K562 (cell line): Measurements from ENCODE around the gene KLHL22. TPM values are rescaled to one million over a fixed set of nuclear protein-coding genes. Genes with fewer than 3 reads are reported as not detected.

Experiments used
- ATAC-seq: fragments of 200-7000 bp; cut with Tn5 transposase; 3 replicates; pipeline ENCODE4 v1.9.1; 2020; ENCODE audit warnings: moderate library complexity
- BruUV-seq: library from RNA; stranded (reverse); fragments of 400-500 nt; replicated peaks from 2 replicates; lab custom pipeline; 2021; lab: Mats Ljungman, UMichigan
- CTCF ChIA-PET: fragments of 300-600 bp; formaldehyde crosslinking; extraction: SDS; loops from one replicate; lab custom pipeline; 2021; ENCODE audit warnings: low intra/inter-chr PET ratio; lab: Yijun Ruan, JAX
- POLR2A ChIA-PET: fragments of 300-600, 350-650 bp; sonication (Branson Sonifier 250); formaldehyde crosslinking; extraction: SDS; loops from one replicate; lab custom pipeline; 2021; ENCODE audit warnings: antibody characterized with exemption, inconsistent platforms; lab: Yijun Ruan, JAX
- DNase-seq, 4 experiments: peaks; one replicate each; pipeline versions ENCODE4 v3.0.0 to v3.0.0-alpha.2; 2011 to 2018; ENCODE audit warnings: low spot score in 3 of 4, mixed read lengths in 3 of 4; ENCODE audit errors: extremely low read depth in 1 of 4
- FAIRE-seq: peaks from 2 replicates; lab custom pipeline; 2011; peaks lifted over from hg19 to GRCh38; lab: Jason Lieb, UNC
- H2AFZ ChIP-seq: 2 replicates; pipeline ENCODE4 v1.6.0; 2011; ENCODE audit warnings: low read depth, low read length, control low read depth, inconsistent platforms
- H3K27ac ChIP-seq: fragments of 200-600 bp; 3 replicates; pipeline ENCODE4 v1.8.0; 2011; ENCODE audit warnings: low read depth, mild to moderate bottlenecking, control low read depth, inconsistent platforms, low read length, moderate library complexity, mixed read lengths; ENCODE audit errors: extremely low read depth
- H3K27me3 ChIP-seq, 2 experiments: fragments of 300-600 bp in 1 of 2; 2 replicates in 1 of 2; 3 replicates in 1 of 2; pipeline versions ENCODE4 v1.6.0 to v1.8.0; 2011; ENCODE audit warnings: inconsistent platforms in 2 of 2, low read length in 2 of 2, mild to moderate bottlenecking in 1 of 2, mixed read lengths in 1 of 2, moderate library complexity in 1 of 2; ENCODE audit not compliant: control insufficient read depth in 2 of 2, insufficient read depth in 2 of 2
- H3K36me3 ChIP-seq: fragments of 300-600 bp; 3 replicates; pipeline ENCODE4 v1.8.0; 2011; ENCODE audit warnings: mild to moderate bottlenecking, low read length, inconsistent platforms; ENCODE audit not compliant: control insufficient read depth, insufficient read depth
- H3K4me1 ChIP-seq, 2 experiments: fragments of 200-600 bp in 1 of 2; replicated peaks in 1 of 2; 2 replicates in 1 of 2; 3 replicates in 1 of 2; pipeline versions ENCODE4 v1.5.1 to v1.8.0; 2011; ENCODE audit warnings: inconsistent platforms in 2 of 2, low read length in 2 of 2, mild to moderate bottlenecking in 1 of 2, mixed read lengths in 1 of 2, moderate library complexity in 1 of 2; ENCODE audit not compliant: control insufficient read depth in 2 of 2, insufficient read depth in 2 of 2
- H3K4me2 ChIP-seq: 2 replicates; pipeline ENCODE4 v1.6.1; 2011; ENCODE audit warnings: low read length, control low read depth, inconsistent platforms, mixed read lengths; ENCODE audit not compliant: insufficient read depth
- H3K4me3 ChIP-seq: fragments of 200-600 bp; sonication (generic), shearing (Covaris generic); 2 replicates; pipeline ENCODE4 v1.5.1; 2016; ENCODE audit warnings: control low read depth, inconsistent platforms
- H3K79me2 ChIP-seq: fragments of 200-600 bp; 3 replicates; pipeline ENCODE4 v1.8.0; 2011; ENCODE audit warnings: low read length, inconsistent platforms; ENCODE audit not compliant: control insufficient read depth, insufficient read depth
- H3K9ac ChIP-seq, 2 experiments: 2 replicates each; pipeline versions ENCODE4 v1.6.0 to v1.6.1; 2011; ENCODE audit warnings: low read depth in 2 of 2, low read length in 2 of 2, control low read depth in 1 of 2, inconsistent platforms in 1 of 2, mild to moderate bottlenecking in 1 of 2, mixed read lengths in 1 of 2; ENCODE audit not compliant: insufficient read depth in 1 of 2
- H3K9me1 ChIP-seq: one replicate; pipeline ENCODE4 v1.6.0; 2011; ENCODE audit warnings: inconsistent platforms, mild to moderate bottlenecking, low read length, moderate library complexity; ENCODE audit not compliant: control insufficient read depth, insufficient read depth
- H3K9me3 ChIP-seq: replicated peaks from 2 replicates; pipeline ENCODE4 v1.5.1; 2011; ENCODE audit warnings: low read depth, low read length, inconsistent platforms; ENCODE audit not compliant: control insufficient read depth, insufficient read depth
- H4K20me1 ChIP-seq: replicated peaks from 2 replicates; pipeline ENCODE4 v1.6.1; 2011; ENCODE audit warnings: low read length, inconsistent platforms, mixed read lengths; ENCODE audit not compliant: control insufficient read depth, insufficient read depth
- ARID1B ChIP-seq: fragments of 450-650 bp; IDR thresholded peaks from 2 replicates; pipeline ENCODE4 v1.6.1; 2016; ENCODE audit warnings: antibody characterized with exemption, mild to moderate bottlenecking, inconsistent platforms
- LEF1 ChIP-seq: fragments of 450-650 bp; IDR thresholded peaks from 2 replicates; pipeline ENCODE4 v1.6.1; 2016; ENCODE audit warnings: mild to moderate bottlenecking
- MTA3 ChIP-seq: fragments of 450-650 bp; formaldehyde crosslinking; IDR thresholded peaks from 2 replicates; pipeline ENCODE4 v1.6.1; 2017; ENCODE audit warnings: mild to moderate bottlenecking, borderline replicate concordance
- NCOA6 ChIP-seq: fragments of 450-650 bp; IDR thresholded peaks from 2 replicates; pipeline ENCODE4 v1.6.1; 2017; ENCODE audit warnings: mild to moderate bottlenecking
- SIX5 ChIP-seq, 2 experiments: IDR thresholded peaks; 2 replicates each; pipeline ENCODE4 v1.6.1; 2011; ENCODE audit warnings: low read length in 2 of 2, borderline replicate concordance in 1 of 2, low read depth in 1 of 2, mild to moderate bottlenecking in 1 of 2, moderate library complexity in 1 of 2; ENCODE audit not compliant: insufficient read depth in 1 of 2
- SMARCA5 ChIP-seq: fragments of 450-650 bp; IDR thresholded peaks from 2 replicates; pipeline ENCODE4 v1.6.1; 2016
- WGBS: fragments of 100-300 bp; shearing (Covaris generic); methylation state at CpG from one replicate; pipeline ENCODE4 v1.1.6; 2016; ENCODE audit warnings: low coverage, mixed read lengths; ENCODE audit not compliant: insufficient coverage; ENCODE audit errors: missing lambda C conversion rate; 5-methylcytosine and 5-hydroxymethylcytosine counted together
- in situ Hi-C: fragments of 300-500 bp; cut with MboI; formaldehyde crosslinking; loops from 4 replicates; pipeline ENCODE4 v1.15.0; 2018; ENCODE audit warnings: inconsistent platforms, mixed read lengths
- intact Hi-C: fragments of 100-400 bp; cut with micrococcal nuclease; formaldehyde crosslinking; loops from 2 replicates; pipeline ENCODE4 v1.14.2; 2022
- polyA plus RNA-seq, 8 experiments: library from polyadenylated mRNA; depleted of rRNA in 4 of 8; stranded (reverse) in 5 of 8; unstranded in 3 of 8; fragments of >200 nt; fragmentation: Nextera tagmentation in 2 of 8; fragmentation: Illumina TruSeq in 1 of 8; extraction: Ambion mirVana in 2 of 8; extraction: Trizol in 1 of 8; gene quantifications; 2 replicates each; pipeline versions ENCODE4 v1.2.1 to v1.2.3, GENCODE V29; 2011 to 2014; ENCODE audit warnings: inconsistent platforms in 1 of 8, missing spikeins in 1 of 8
- total RNA-seq, 7 experiments: library from RNA; depleted of rRNA in 6 of 7; stranded (reverse); fragments of >200 nt in 6 of 7; fragmentation: Illumina TruSeq in 2 of 7; extraction: Trizol in 2 of 7; gene quantifications; 2 replicates each; pipeline versions ENCODE4 v1.2.1 to v1.2.3, GENCODE V29; 2011 to 2021; ENCODE audit warnings: low replicate concordance in 1 of 7
- TF ChIP-seq, protein P1 (sequence below): fragments of 250-450 bp; sonication (Bioruptor Pico); IDR thresholded peaks from 2 replicates; pipeline ENCODE4 v1.5.0; 2020; ENCODE audit warnings: mild to moderate bottlenecking
- TF ChIP-seq, protein P2 (sequence below): fragments of 250-450 bp; sonication (Bioruptor Pico); IDR thresholded peaks from 2 replicates; pipeline ENCODE4 v1.8.0; 2021; ENCODE audit warnings: moderate library complexity, mild to moderate bottlenecking, inconsistent platforms
- TF ChIP-seq, protein P3 (sequence below): fragments of 450-650 bp; formaldehyde crosslinking; IDR thresholded peaks from 2 replicates; pipeline ENCODE4 v1.4.0; 2022; ENCODE audit warnings: missing genetic modification characterization
- TF ChIP-seq, protein P4 (sequence below): fragments of 200-800 bp; sonication (Bioruptor generic); IDR thresholded peaks from 2 replicates; pipeline ENCODE4 v1.6.1; 2017; ENCODE audit warnings: missing genetic modification characterization, missing compliant biosample characterization

KLHL22 gene
- total and polyA plus RNA-seq, 9 of the 15 experiments (the other 6 are each of a cell fraction or from before 2014, with no cell fraction given) = 1.3 to 25.6 (median 15.2) TPM

DNA sequence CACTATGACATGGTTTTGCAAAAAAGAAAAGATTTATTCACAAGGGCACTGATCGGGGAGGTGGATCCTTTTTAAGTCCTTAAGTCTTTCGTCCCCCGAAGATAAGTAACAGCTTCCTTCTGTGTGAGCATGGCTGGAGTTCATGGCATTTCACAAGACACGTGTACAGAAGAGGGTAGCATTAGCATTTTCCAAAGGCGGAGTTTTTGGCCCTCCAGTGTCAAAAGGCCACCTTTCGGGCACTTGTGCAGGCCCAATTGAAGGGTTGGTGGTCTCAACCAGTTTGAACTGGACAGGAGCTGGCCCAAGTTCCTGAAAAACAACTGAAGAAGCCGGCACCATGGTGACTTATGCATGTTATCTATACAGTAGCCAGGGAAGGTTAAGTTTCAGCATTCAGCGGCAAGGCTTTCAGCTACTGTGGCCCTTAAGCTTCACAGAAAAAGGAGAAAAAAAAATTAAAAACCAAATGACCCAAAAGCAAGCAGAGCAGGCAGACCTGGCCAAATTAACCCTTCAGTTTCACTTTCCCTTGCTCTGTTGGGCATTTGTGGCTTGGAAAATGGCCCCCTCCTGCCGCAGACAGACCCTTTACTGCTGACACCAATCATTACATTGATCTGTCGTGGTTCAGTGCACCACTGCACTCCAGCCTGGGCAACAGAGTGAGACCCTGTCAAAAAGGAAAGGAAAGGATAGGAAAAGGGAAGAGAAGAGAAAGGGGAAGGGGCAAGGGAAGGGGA is 83.0 kb downstream of the KLHL22 start:
- Histone ChIP-seq H3K4me3 (no peak overlapping the region), H3K4me1 (peaks cover 2 to 9% of the 10 kb centered on the region in 2 experiments; a peak in 4 of 5 replicates), H3K4me2 (peak overlapping the region; percentile 12; the same call in 1 of the 2 replicates), H3K9ac (peak overlapping the region; percentile 2 to 27; a peak in 2 of 4 replicates), H3K27me3 (no peaks in the 10 kb centered on the region), H3K9me3 (no peaks in the 10 kb centered on the region), H3K79me2 (no peaks in the 10 kb centered on the region), H4K20me1 (no peaks in the 10 kb centered on the region), H3K36me3 (no peaks in the 10 kb centered on the region; the same call in 2 of the 3 replicates), H2AFZ (peak overlapping the region; percentile 68), H3K27ac (peak overlapping the region; percentile 4; the same call in 1 of the 3 replicates), H3K9me1 (no peaks in the 10 kb centered on the region)
- FAIRE-seq = no peak
- peak in 1 of 4 experiments; percentile 63 for DNase-seq
- ChIA-PET POLR2A (interaction anchor here (0.6 to 2.1 kb wide), 16 partner anchors 8 to 156 kb away, joined by 3 to 12 read pairs (median 5); no protein-coding TSS in a partner anchor), CTCF (interaction anchor here (0.6 to 1.0 kb wide), 2 partner anchors 19 to 191 kb away, joined by 3 to 4 read pairs; no protein-coding TSS in a partner anchor)
- WGBS = 34% methylated on average over 10 of the region's 10 CpGs
- in situ Hi-C loops = loop anchor here (25.0 kb wide), 2 partner anchors 275 to 1875 kb away; partner anchors contain the start of gene TMEM191B
- intact Hi-C loops = loop anchor here (10.0 kb wide), 2 partner anchors 258 to 262 kb away; partner anchors contain the start of gene CCDC188
- ATAC-seq = peak; percentile 61
- BruUV-seq = no TSS peak
- TF ChIP-seq, protein P1, sequence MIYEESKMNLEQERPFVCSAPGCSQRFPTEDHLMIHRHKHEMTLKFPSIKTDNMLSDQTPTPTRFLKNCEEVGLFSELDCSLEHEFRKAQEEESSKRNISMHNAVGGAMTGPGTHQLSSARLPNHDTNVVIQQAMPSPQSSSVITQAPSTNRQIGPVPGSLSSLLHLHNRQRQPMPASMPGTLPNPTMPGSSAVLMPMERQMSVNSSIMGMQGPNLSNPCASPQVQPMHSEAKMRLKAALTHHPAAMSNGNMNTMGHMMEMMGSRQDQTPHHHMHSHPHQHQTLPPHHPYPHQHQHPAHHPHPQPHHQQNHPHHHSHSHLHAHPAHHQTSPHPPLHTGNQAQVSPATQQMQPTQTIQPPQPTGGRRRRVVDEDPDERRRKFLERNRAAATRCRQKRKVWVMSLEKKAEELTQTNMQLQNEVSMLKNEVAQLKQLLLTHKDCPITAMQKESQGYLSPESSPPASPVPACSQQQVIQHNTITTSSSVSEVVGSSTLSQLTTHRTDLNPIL = no peak
- 0 out of 2 replicates have a peak, but pooled peaks have one; percentile 39 for TF ChIP-seq MTA3
- no peak; a peak in 1 of 4 replicates for TF ChIP-seq SIX5 (IDR thresholded peaks at IDR 0.05; ENCODE audit: borderline replicate concordance in 1 of 2, insufficient read depth in 1 of 2, low read depth in 1 of 2, low read length in 2 of 2)
- TF ChIP-seq SMARCA5 = peak; percentile 73; the same call in 1 of the 2 replicates
- TF ChIP-seq, protein P2, sequence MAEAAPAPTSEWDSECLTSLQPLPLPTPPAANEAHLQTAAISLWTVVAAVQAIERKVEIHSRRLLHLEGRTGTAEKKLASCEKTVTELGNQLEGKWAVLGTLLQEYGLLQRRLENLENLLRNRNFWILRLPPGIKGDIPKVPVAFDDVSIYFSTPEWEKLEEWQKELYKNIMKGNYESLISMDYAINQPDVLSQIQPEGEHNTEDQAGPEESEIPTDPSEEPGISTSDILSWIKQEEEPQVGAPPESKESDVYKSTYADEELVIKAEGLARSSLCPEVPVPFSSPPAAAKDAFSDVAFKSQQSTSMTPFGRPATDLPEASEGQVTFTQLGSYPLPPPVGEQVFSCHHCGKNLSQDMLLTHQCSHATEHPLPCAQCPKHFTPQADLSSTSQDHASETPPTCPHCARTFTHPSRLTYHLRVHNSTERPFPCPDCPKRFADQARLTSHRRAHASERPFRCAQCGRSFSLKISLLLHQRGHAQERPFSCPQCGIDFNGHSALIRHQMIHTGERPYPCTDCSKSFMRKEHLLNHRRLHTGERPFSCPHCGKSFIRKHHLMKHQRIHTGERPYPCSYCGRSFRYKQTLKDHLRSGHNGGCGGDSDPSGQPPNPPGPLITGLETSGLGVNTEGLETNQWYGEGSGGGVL (CRISPR knock-in tag) = no peak
- TF ChIP-seq NCOA6 = no peak
- no peak for TF ChIP-seq ARID1B
- TF ChIP-seq, protein P3, sequence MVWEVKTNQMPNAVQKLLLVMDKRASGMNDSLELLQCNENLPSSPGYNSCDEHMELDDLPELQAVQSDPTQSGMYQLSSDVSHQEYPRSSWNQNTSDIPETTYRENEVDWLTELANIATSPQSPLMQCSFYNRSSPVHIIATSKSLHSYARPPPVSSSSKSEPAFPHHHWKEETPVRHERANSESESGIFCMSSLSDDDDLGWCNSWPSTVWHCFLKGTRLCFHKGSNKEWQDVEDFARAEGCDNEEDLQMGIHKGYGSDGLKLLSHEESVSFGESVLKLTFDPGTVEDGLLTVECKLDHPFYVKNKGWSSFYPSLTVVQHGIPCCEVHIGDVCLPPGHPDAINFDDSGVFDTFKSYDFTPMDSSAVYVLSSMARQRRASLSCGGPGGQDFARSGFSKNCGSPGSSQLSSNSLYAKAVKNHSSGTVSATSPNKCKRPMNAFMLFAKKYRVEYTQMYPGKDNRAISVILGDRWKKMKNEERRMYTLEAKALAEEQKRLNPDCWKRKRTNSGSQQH = no peak
- peak; percentile 88; the same call in 1 of the 2 replicates for TF ChIP-seq LEF1
- TF ChIP-seq, protein P4, sequence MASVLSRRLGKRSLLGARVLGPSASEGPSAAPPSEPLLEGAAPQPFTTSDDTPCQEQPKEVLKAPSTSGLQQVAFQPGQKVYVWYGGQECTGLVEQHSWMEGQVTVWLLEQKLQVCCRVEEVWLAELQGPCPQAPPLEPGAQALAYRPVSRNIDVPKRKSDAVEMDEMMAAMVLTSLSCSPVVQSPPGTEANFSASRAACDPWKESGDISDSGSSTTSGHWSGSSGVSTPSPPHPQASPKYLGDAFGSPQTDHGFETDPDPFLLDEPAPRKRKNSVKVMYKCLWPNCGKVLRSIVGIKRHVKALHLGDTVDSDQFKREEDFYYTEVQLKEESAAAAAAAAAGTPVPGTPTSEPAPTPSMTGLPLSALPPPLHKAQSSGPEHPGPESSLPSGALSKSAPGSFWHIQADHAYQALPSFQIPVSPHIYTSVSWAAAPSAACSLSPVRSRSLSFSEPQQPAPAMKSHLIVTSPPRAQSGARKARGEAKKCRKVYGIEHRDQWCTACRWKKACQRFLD (CRISPR knock-in tag) = peak; percentile 73
